AG04450 (cell line): ENCODE data around the gene MORC4. TPM values are rescaled to one million over a fixed set of nuclear protein-coding genes. Genes with fewer than 3 reads are reported as not detected.

Experiments
- CTCF ChIA-PET: fragments of 300-600, 350-600 bp; formaldehyde crosslinking; extraction: SDS; loops from one replicate; lab custom pipeline; 2022; ENCODE audit warnings: antibody characterized with exemption, inconsistent platforms; lab: Charles Lee
- POLR2A ChIA-PET: fragments of 350-600 bp; formaldehyde crosslinking; extraction: SDS; loops from one replicate; lab custom pipeline; 2021; ENCODE audit warnings: antibody characterized with exemption, inconsistent platforms; lab: Yijun Ruan, JAX
- DNase-seq: peaks from one replicate; pipeline ENCODE4 v3.0.0-alpha.2; 2011; ENCODE audit warnings: low read depth, low spot score
- H3K27ac ChIP-seq: one replicate; pipeline ENCODE4 v1.5.1; 2012; ENCODE audit warnings: low read depth, low read length, control low read depth
- H3K27me3 ChIP-seq: one replicate; pipeline ENCODE4 v1.6.0; 2012; ENCODE audit warnings: low read length; ENCODE audit not compliant: control insufficient read depth, insufficient read depth
- H3K4me3 ChIP-seq: 2 replicates; pipeline ENCODE4 v1.5.1; 2011; ENCODE audit warnings: mild to moderate bottlenecking, low read depth, low read length, control low read depth
- H3K9me3 ChIP-seq: 2 replicates; pipeline ENCODE4 v1.5.1; 2012; ENCODE audit warnings: low read length; ENCODE audit not compliant: control insufficient read depth, insufficient read depth
- CTCF ChIP-seq: IDR thresholded peaks from 2 replicates; pipeline ENCODE4 v1.5.1; 2011; ENCODE audit warnings: low read depth, low read length, control low read depth, inconsistent platforms
- polyA plus RNA-seq: library from polyadenylated mRNA; depleted of rRNA; stranded (reverse); fragments of >200 nt; gene quantifications from 2 replicates; pipeline ENCODE4 v1.2.3, GENCODE V29; 2011

MORC4 gene
- polyA plus RNA-seq, 1 experiment = 36.0 TPM

GRCh38 chrX:106901781-106902219 lies 98.2 kb downstream of the MORC4 start:
- no peak for DNase-seq
- Histone ChIP-seq H3K27ac (no peak overlapping the region), H3K9me3 (no peaks in the 10 kb centered on the region), H3K4me3 (no peak overlapping the region), H3K27me3 (no peaks in the 10 kb centered on the region)
- TF ChIP-seq CTCF = no peak
- ChIA-PET POLR2A (no interaction called here), CTCF (interaction anchor here (0.5 to 6.3 kb wide), 4 partner anchors 7 to 753 kb away, joined by 3 to 47 read pairs (median 7); no protein-coding TSS in a partner anchor)

GRCh38 chrX:106901341-106901740 lies 98.7 kb downstream of the MORC4 start:
- TF ChIP-seq CTCF = no peak
- Histone ChIP-seq H3K27me3 (no peaks in the 10 kb centered on the region), H3K4me3 (no peak overlapping the region), H3K9me3 (no peaks in the 10 kb centered on the region), H3K27ac (no peak overlapping the region)
- no peak for DNase-seq
- ChIA-PET POLR2A (no interaction called here), CTCF (interaction anchor here (0.5 to 6.3 kb wide), 5 partner anchors 9 to 753 kb away, joined by 3 to 47 read pairs (median 4); no protein-coding TSS in a partner anchor)

- H3K27me3 ChIP-seq = no peaks in the 10 kb centered on the region
- no peaks in the 10 kb centered on the region for H3K9me3 ChIP-seq
- H3K4me3 ChIP-seq = no peak overlapping the region
- ChIA-PET POLR2A (no interaction called here), CTCF (interaction anchor here (6.3 kb wide), 1 partner anchor 60 kb away, joined by 47 read pairs; no protein-coding TSS in a partner anchor)
- H3K27ac ChIP-seq = no peak overlapping the region
- TF ChIP-seq CTCF = no peak
- no peak for DNase-seq
These were observed 100.2 kb downstream of the MORC4 start for GRCh38 chrX:106899841-106900240.

GRCh38 chrX:106899276-106899675 lies 100.7 kb downstream of the MORC4 start:
- Histone ChIP-seq H3K27me3 (no peaks in the 10 kb centered on the region), H3K4me3 (no peak overlapping the region), H3K27ac (no peak overlapping the region), H3K9me3 (no peaks in the 10 kb centered on the region)
- DNase-seq = no peak
- no peak for TF ChIP-seq CTCF
- ChIA-PET CTCF (interaction anchor here (0.8 to 6.3 kb wide), 4 partner anchors 38 to 61 kb away, joined by 3 to 47 read pairs (median 4); no protein-coding TSS in a partner anchor), POLR2A (no interaction called here)

GRCh38 chrX:106898462-106898861 lies 101.5 kb downstream of the MORC4 start:
- ChIA-PET POLR2A (no interaction called here), CTCF (interaction anchor here (0.8 to 6.3 kb wide), 12 partner anchors 11 to 101 kb away, joined by 3 to 47 read pairs (median 3); no protein-coding TSS in a partner anchor)
- Histone ChIP-seq H3K4me3 (no peak overlapping the region), H3K27ac (no peak overlapping the region), H3K27me3 (no peaks in the 10 kb centered on the region), H3K9me3 (no peaks in the 10 kb centered on the region)
- no peak for DNase-seq
- peak; percentile 39 for TF ChIP-seq CTCF
